ENCODE results near the gene ITPKB.

ITPKB gene

DNA sequence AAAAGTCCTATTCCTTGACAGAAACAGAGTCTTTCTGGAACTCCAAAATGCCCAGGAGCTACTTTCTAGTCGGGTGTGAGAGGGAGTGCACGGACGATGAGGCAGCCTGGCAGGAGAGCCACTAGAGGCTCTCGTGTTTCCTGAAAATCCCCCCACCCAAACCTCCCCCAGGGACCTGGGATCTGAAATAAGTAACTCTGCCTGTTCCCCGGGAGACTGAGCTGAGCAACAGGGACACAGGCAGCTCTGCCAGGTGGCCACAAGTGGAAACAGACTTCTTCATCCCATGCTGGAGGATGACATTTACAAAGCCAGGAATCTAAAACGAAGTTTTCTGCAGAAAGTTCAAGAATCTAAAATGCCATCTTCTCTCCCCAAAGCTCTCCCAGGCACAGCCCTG, 77.1 kb downstream of the ITPKB start:
- Histone ChIP-seq H4K8ac (ENCODE audit: low read depth, low read length) (no peak overlapping the region), H4K5ac (ENCODE audit: low read length) (no peak overlapping the region), H3K18ac (ENCODE audit: low read length) (no peak overlapping the region), H3K4me2 (ENCODE audit: low read length) (no peak overlapping the region), H2AK5ac (ENCODE audit: low read length) (no peak overlapping the region), H3K36me3 (ENCODE audit: control insufficient read depth, insufficient read depth, low read length) (no peaks in the 10 kb centered on the region), H3K27ac (ENCODE audit: low read depth, low read length) (no peak overlapping the region), H3K4ac (ENCODE audit: low read depth, low read length) (no peak overlapping the region), H3K79me1 (ENCODE audit: low read length) (no peaks in the 10 kb centered on the region), H3K27me3 (ENCODE audit: insufficient read depth, low read length, poor library complexity) (no peaks in the 10 kb centered on the region), H3K4me1 (ENCODE audit: control insufficient read depth, low read depth, low read length) (peaks cover 6% of the 10 kb centered on the region), H3K4me3 (ENCODE audit: low read length) (no peak overlapping the region), H3K9ac (ENCODE audit: low read length) (no peak overlapping the region), H3K56ac (ENCODE audit: low read length) (peak overlapping the region; percentile 44), H2BK120ac (ENCODE audit: low read depth, low read length) (no peak overlapping the region), H3K23ac (ENCODE audit: low read length) (no peak overlapping the region), H3K79me2 (ENCODE audit: control insufficient read depth, insufficient read depth, low read length) (no peaks in the 10 kb centered on the region), H2BK5ac (ENCODE audit: low read length) (no peak overlapping the region), H2BK15ac (replicated peaks; ENCODE audit: low read depth) (no peak overlapping the region)
- WGBS (ENCODE audit: extremely low coverage, insufficient coverage, low lambda C conversion rate) = no CpG with 5 or more reads among the region's 6 CpGs
- DNase-seq = peak; percentile 62

DNA sequence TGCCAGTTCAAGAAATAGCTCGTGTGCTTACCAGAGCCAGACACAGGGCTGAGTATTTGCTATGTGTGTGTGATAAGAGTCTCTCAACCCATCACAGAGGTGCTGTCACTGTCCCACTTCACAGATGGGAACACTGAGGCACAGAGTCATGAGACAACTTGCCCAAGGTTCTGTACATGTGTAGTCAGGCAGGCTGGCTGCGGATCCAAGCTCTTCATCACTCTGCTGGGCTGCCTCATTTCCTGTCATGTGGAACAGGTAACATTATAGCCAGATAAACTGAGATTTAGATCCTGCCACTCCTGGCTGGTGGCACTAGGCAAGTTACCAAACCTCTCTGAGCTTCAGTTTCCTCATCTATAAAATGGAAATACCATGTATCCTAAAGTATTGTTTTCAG, 77.8 kb downstream of the ITPKB start:
- peak overlapping the region; percentile 52 for H2AK5ac ChIP-seq (ENCODE audit: low read length)
- H4K5ac ChIP-seq (ENCODE audit: low read length) = no peak overlapping the region
- no peak overlapping the region for H3K4ac ChIP-seq (ENCODE audit: low read depth, low read length)
- H3K23ac ChIP-seq (ENCODE audit: low read length) = no peak overlapping the region
- peak overlapping the region; percentile 39 for H3K56ac ChIP-seq (ENCODE audit: low read length)
- peaks cover 6% of the 10 kb centered on the region for H3K4me1 ChIP-seq (ENCODE audit: control insufficient read depth, low read depth, low read length)
- no peak overlapping the region for H2BK120ac ChIP-seq (ENCODE audit: low read depth, low read length)
- no peak overlapping the region for H3K27ac ChIP-seq (ENCODE audit: low read depth, low read length)
- no peak overlapping the region for H2BK5ac ChIP-seq (ENCODE audit: low read length)
- no peak overlapping the region for H3K4me3 ChIP-seq (ENCODE audit: low read length)
- no peak overlapping the region for H3K4me2 ChIP-seq (ENCODE audit: low read length)
- no peaks in the 10 kb centered on the region for H3K36me3 ChIP-seq (ENCODE audit: control insufficient read depth, insufficient read depth, low read length)
- no peak overlapping the region for H2BK15ac ChIP-seq (replicated peaks; ENCODE audit: low read depth)
- H3K27me3 ChIP-seq (ENCODE audit: insufficient read depth, low read length, poor library complexity) = no peaks in the 10 kb centered on the region
- DNase-seq = no peak
- no peak overlapping the region for H3K18ac ChIP-seq (ENCODE audit: low read length)
- H4K8ac ChIP-seq (ENCODE audit: low read depth, low read length) = no peak overlapping the region
- no peak overlapping the region for H3K9ac ChIP-seq (ENCODE audit: low read length)
- no peaks in the 10 kb centered on the region for H3K79me2 ChIP-seq (ENCODE audit: control insufficient read depth, insufficient read depth, low read length)
- no CpG with 5 or more reads among the region's 2 CpGs for WGBS (ENCODE audit: extremely low coverage, insufficient coverage, low lambda C conversion rate)
- no peaks in the 10 kb centered on the region for H3K79me1 ChIP-seq (ENCODE audit: low read length)

DNA sequence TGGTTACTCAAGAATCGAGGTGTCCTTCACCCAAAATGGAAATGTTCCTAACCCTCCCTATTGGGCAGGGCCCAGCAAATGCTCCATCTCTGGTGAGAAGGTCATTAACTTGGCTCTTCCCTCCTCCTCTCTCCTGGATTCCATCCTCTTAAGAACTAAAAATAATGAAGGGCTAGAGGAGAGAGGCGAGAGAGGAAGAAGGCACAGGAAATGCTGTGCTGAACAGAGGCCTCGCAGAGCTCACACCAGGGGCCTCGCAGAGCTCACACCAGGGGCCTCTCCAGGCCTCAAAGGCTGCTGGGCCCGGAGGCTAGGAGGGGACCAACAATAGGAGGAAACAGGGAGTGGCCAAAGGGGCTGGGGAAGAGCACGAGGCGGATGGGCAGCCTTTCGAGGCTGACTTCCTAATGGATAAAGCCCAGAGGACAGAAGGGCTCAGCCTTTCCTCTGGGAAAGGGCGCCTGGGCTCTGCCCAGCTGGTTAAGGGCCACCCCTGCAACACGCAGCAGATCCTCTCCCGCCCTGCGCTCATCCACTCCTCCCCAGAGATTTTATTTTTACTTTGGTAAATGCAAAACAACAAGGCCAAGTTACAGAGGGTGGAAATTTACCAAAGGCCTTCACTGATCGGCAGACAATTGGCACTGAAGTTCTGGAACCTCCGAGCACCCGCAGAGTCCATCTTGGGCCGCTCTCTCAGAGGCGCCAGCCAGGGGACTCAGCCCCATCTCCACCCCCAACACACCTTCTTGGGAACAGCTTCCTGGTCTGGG, 78.5 kb downstream of the ITPKB start:
- no CpG with 5 or more reads among the region's 17 CpGs for WGBS (ENCODE audit: extremely low coverage, insufficient coverage, low lambda C conversion rate)
- Histone ChIP-seq H3K79me1 (ENCODE audit: low read length) (no peaks in the 10 kb centered on the region), H3K18ac (ENCODE audit: low read length) (no peak overlapping the region), H3K56ac (ENCODE audit: low read length) (peak overlapping the region; percentile 39), H4K5ac (ENCODE audit: low read length) (no peak overlapping the region), H3K4me2 (ENCODE audit: low read length) (no peak overlapping the region), H3K79me2 (ENCODE audit: control insufficient read depth, insufficient read depth, low read length) (no peaks in the 10 kb centered on the region), H2BK5ac (ENCODE audit: low read length) (no peak overlapping the region), H3K4me1 (ENCODE audit: control insufficient read depth, low read depth, low read length) (peaks cover 5% of the 10 kb centered on the region), H3K27ac (ENCODE audit: low read depth, low read length) (peak overlapping the region; percentile 25), H3K4me3 (ENCODE audit: low read length) (no peak overlapping the region), H3K9ac (ENCODE audit: low read length) (no peak overlapping the region), H3K36me3 (ENCODE audit: control insufficient read depth, insufficient read depth, low read length) (no peaks in the 10 kb centered on the region), H2BK15ac (replicated peaks; ENCODE audit: low read depth) (no peak overlapping the region), H2BK120ac (ENCODE audit: low read depth, low read length) (no peak overlapping the region), H3K23ac (ENCODE audit: low read length) (no peak overlapping the region), H3K4ac (ENCODE audit: low read depth, low read length) (no peak overlapping the region), H2AK5ac (ENCODE audit: low read length) (no peak overlapping the region), H3K27me3 (ENCODE audit: insufficient read depth, low read length, poor library complexity) (no peaks in the 10 kb centered on the region), H4K8ac (ENCODE audit: low read depth, low read length) (no peak overlapping the region)
- DNase-seq = no peak

DNA sequence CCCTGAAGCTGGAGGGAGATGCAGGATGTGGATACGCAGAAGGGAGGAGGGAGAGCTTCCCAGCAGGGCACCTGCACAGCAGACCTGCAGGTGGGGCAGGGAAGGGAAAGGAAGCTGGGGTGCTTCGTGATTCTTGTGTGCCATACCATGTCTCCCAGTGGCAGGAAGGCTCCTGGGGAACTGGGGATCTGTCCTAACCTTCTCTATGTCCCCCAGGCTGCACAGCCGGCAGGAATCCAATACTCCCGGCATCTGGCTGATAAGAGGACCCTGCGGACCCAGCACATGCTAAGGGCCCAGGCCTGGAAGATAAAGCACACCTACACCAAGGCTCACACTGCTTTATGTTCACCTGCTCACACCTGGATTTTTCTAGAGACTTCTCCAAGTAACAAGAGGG, 79.4 kb downstream of the ITPKB start:
- Histone ChIP-seq H2BK120ac (ENCODE audit: low read depth, low read length) (no peak overlapping the region), H3K79me1 (ENCODE audit: low read length) (no peaks in the 10 kb centered on the region), H2BK15ac (replicated peaks; ENCODE audit: low read depth) (no peak overlapping the region), H4K5ac (ENCODE audit: low read length) (no peak overlapping the region), H3K4me2 (ENCODE audit: low read length) (no peak overlapping the region), H2BK5ac (ENCODE audit: low read length) (no peak overlapping the region), H3K79me2 (ENCODE audit: control insufficient read depth, insufficient read depth, low read length) (no peaks in the 10 kb centered on the region), H3K18ac (ENCODE audit: low read length) (no peak overlapping the region), H3K4ac (ENCODE audit: low read depth, low read length) (no peak overlapping the region), H2AK5ac (ENCODE audit: low read length) (no peak overlapping the region), H3K4me1 (ENCODE audit: control insufficient read depth, low read depth, low read length) (peaks cover 10% of the 10 kb centered on the region), H3K23ac (ENCODE audit: low read length) (no peak overlapping the region), H3K56ac (ENCODE audit: low read length) (no peak overlapping the region), H3K36me3 (ENCODE audit: control insufficient read depth, insufficient read depth, low read length) (no peaks in the 10 kb centered on the region), H3K27ac (ENCODE audit: low read depth, low read length) (no peak overlapping the region), H3K9ac (ENCODE audit: low read length) (no peak overlapping the region), H4K8ac (ENCODE audit: low read depth, low read length) (no peak overlapping the region), H3K27me3 (ENCODE audit: insufficient read depth, low read length, poor library complexity) (no peaks in the 10 kb centered on the region), H3K4me3 (ENCODE audit: low read length) (no peak overlapping the region)
- no peak for DNase-seq
- WGBS (ENCODE audit: extremely low coverage, insufficient coverage, low lambda C conversion rate) = no CpG with 5 or more reads among the region's 5 CpGs

DNA sequence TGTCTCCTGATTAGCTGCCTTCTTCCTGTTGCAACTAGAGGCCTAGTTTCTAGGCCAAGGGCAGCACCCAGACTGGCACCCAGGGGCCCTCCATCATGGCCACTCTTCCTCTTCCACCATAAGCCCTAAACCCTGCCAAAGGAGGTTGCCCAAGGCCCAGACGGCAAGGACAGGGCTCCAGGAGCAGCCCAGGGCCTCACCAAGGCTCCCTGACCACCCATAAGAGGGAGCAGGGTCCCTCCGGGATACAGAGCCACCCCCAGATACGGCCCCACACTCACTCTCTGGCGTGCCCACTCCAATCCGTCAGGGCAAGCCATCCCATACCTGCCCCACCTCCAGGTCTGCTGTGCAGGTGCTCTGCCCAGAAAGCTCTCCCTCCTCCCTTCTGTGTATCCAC, 79.9 kb downstream of the ITPKB start:
- no peak overlapping the region for H2BK5ac ChIP-seq (ENCODE audit: low read length)
- no CpG with 5 or more reads among the region's 5 CpGs for WGBS (ENCODE audit: extremely low coverage, insufficient coverage, low lambda C conversion rate)

More for the DNA sequence above, 79.9 kb downstream of the ITPKB start:
- H3K4me1 ChIP-seq (ENCODE audit: control insufficient read depth, low read depth, low read length) = peaks cover 15% of the 10 kb centered on the region
- no peak overlapping the region for H3K56ac ChIP-seq (ENCODE audit: low read length)
- DNase-seq = no peak
- H2BK15ac ChIP-seq (replicated peaks; ENCODE audit: low read depth) = no peak overlapping the region
- no peak overlapping the region for H3K18ac ChIP-seq (ENCODE audit: low read length)
- no peaks in the 10 kb centered on the region for H3K79me1 ChIP-seq (ENCODE audit: low read length)
- no peak overlapping the region for H3K4ac ChIP-seq (ENCODE audit: low read depth, low read length)
- H3K27me3 ChIP-seq (ENCODE audit: insufficient read depth, low read length, poor library complexity) = no peaks in the 10 kb centered on the region
- H4K5ac ChIP-seq (ENCODE audit: low read length) = no peak overlapping the region
- no peak overlapping the region for H3K4me2 ChIP-seq (ENCODE audit: low read length)
- no peak overlapping the region for H3K27ac ChIP-seq (ENCODE audit: low read depth, low read length)
- no peak overlapping the region for H2BK120ac ChIP-seq (ENCODE audit: low read depth, low read length)
- H3K79me2 ChIP-seq (ENCODE audit: control insufficient read depth, insufficient read depth, low read length) = no peaks in the 10 kb centered on the region
- H3K9ac ChIP-seq (ENCODE audit: low read length) = no peak overlapping the region
- no peak overlapping the region for H2AK5ac ChIP-seq (ENCODE audit: low read length)
- no peaks in the 10 kb centered on the region for H3K36me3 ChIP-seq (ENCODE audit: control insufficient read depth, insufficient read depth, low read length)
- H3K23ac ChIP-seq (ENCODE audit: low read length) = no peak overlapping the region
- H3K4me3 ChIP-seq (ENCODE audit: low read length) = no peak overlapping the region
- no peak overlapping the region for H4K8ac ChIP-seq (ENCODE audit: low read depth, low read length)

Data from mesendoderm (in vitro differentiated cells).